Measurements from ENCODE around the gene MMP25. TPM values are rescaled to one million over a fixed set of nuclear protein-coding genes. Genes with fewer than 3 reads are reported as not detected.

MMP25 gene
- total and polyA plus RNA-seq, 10 of the 15 experiments (the other 5 are each of a cell fraction or from before 2014, with no cell fraction given), result 0.03 to 0.36 (median 0.13) TPM; not detected in 1

- TF ChIP-seq SKIL (IDR thresholded peaks at IDR 0.05; ENCODE audit: low read depth, poor library complexity, severe bottlenecking), result no peak
Observed at GRCh38 chr16:3000540-3000939, 45.8 kb upstream of the MMP25 start (continued).

GRCh38 chr16:3001316-3001715 lies 45.0 kb upstream of the MMP25 start:
- H3K9me3 ChIP-seq (replicated peaks; ENCODE audit: control insufficient read depth, insufficient read depth, low read length), result no peaks in the 10 kb centered on the region
- H3K79me2 ChIP-seq (ENCODE audit: control insufficient read depth, insufficient read depth, low read length), result no peaks in the 10 kb centered on the region
- ChIA-PET SMC1A (ENCODE audit: uncharacterized antibody, unreplicated experiment) (no interaction called here), POLR2A (interaction anchor here (0.6 kb wide), 1 partner anchor 94 kb away, joined by 3 read pairs; no protein-coding TSS in a partner anchor), CTCF (interaction anchor here (11.3 kb wide), 1 partner anchor 25 kb away, joined by 421 read pairs; the partner anchor contains the start of genes CLDN6, HCFC1R1, THOC6 and TNFRSF12A), RAD21 (ENCODE audit: unreplicated experiment) (interaction anchor here (1.0 to 2.0 kb wide), 2 partner anchors 27 to 30 kb away, joined by 4 to 9 read pairs; no protein-coding TSS in a partner anchor)
- H4K20me1 ChIP-seq (ENCODE audit: control insufficient read depth, insufficient read depth), result no peaks in the 10 kb centered on the region
- H3K4me1 ChIP-seq (ENCODE audit: control insufficient read depth, insufficient read depth, low read length), result no peaks in the 10 kb centered on the region
- in situ Hi-C loops (cut with MboI), result no loop called here
- ATAC-seq, result no peak
- intact Hi-C loops (cut with micrococcal nuclease; ENCODE audit: unreplicated experiment), result no loop called here
- H3K27ac ChIP-seq (ENCODE audit: control insufficient read depth, insufficient read depth), result no peak overlapping the region
- no peaks in the 10 kb centered on the region for H3K36me3 ChIP-seq (ENCODE audit: control insufficient read depth in 2 of 2, insufficient read depth in 2 of 2, low read length in 1 of 2)
- no peak overlapping the region for H2AFZ ChIP-seq (ENCODE audit: control insufficient read depth, low read depth, low read length)
- BruUV-seq (replicated peaks), result no TSS peak
- DNase-seq (ENCODE audit: low read depth, low spot score), result no peak
- no peak overlapping the region for H3K9ac ChIP-seq (ENCODE audit: control insufficient read depth, insufficient read depth, low read length)
- no peak for FAIRE-seq
- H3K4me3 ChIP-seq, result no peak overlapping the region
- H3K4me2 ChIP-seq (ENCODE audit: control insufficient read depth, insufficient read depth), result no peak overlapping the region
- H3K27me3 ChIP-seq (replicated peaks in 1 of 2; ENCODE audit: control insufficient read depth in 2 of 2, insufficient read depth in 2 of 2, low read length in 1 of 2), result peaks cover 0 to 8% of the 10 kb centered on the region in 2 experiments; a peak in 3 of 4 replicates
- TF ChIP-seq HDAC2 (IDR thresholded peaks at IDR 0.05), result no peak
- 60% methylated on average over 12 of the region's 12 CpGs for WGBS (ENCODE audit: insufficient coverage, insufficient replicate concordance, low lambda C conversion rate, missing lambda C conversion rate)
